A172 (cell line): ENCODE results near the gene PPP2R2C. TPM values are rescaled to one million over a fixed set of nuclear protein-coding genes. Genes with fewer than 3 reads are reported as not detected.
A peak's percentile ranks its signal among the peaks of the same experiment; 100 is the strongest.

ENCODE experiments used
- DNase-seq: peaks from one replicate; pipeline ENCODE4 v3.0.0-alpha.2; 2015; ENCODE audit warnings: low spot score
- total RNA-seq: library from RNA; depleted of rRNA; stranded (reverse); fragments of >200 nt; shearing (Covaris generic); gene quantifications from 2 replicates; pipeline ENCODE4 v1.2.3, GENCODE V29; 2014; rRNA removed

Gene PPP2R2C
- total RNA-seq, 1 experiment from 2014 or later = 10.6 TPM

DNA sequence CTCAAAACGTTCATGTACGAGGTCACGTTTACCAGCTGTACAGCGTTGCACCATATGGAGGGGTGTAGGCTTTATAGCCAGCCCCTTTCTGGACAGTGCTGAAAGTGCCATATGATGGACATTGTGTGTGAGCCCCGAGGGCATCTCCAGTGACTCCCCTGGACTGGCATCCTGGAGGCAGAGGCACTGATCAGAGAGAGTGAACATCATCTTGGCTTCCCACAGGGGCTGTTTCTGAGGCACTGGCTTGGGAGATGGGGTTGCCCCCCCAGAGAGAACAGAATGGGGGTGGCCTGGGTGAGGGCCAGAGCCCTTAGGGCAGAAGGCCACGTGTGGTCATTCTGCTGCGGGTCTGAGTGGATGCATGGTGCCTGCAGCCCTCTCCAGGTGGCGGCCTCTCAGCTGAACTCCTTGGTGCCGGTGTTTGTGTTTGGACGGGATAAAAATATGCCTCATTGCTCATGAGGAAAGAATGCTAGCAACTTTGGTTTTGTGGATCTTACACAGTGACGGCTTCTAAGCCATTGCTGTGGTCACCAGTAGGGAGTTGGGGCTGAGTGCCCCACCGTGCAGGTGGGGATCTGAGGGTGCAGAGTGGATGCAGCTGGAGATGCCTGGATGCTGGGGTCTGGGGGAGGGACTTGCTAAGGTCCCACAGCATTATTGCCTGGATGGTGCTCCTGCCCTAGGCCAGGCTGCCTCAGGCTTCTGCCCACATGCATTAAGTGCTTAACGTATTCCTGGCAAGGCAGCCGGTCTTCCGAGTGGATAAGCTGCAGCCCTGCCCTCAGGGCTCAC is 199.4 kb downstream of the PPP2R2C start:
- DNase-seq = peak; percentile 96

GRCh38 chr4:6271701-6272465 is 200.5 kb downstream of the PPP2R2C start:
- peak; percentile 35 for DNase-seq

DNA sequence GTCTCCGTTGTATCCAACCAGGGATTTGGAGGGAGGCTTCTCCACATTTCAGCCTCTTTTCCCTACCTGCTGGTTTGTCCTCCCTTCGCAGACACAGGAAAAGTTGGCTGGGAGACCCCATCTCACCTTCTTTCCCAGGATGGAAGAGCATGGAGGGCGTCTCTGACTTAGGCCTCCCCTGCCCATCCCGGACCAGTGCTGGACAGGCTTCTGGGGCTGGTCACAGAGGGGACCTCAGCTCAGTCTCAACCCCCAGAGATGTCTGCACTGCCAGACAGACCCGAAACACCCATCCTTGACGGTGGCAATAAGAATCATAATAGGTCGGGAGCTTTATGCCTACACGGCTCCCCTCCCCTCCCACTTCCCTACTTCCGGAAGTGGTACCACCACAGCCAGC is 201.2 kb downstream of the PPP2R2C start:
- peak; percentile 14 for DNase-seq

DNA sequence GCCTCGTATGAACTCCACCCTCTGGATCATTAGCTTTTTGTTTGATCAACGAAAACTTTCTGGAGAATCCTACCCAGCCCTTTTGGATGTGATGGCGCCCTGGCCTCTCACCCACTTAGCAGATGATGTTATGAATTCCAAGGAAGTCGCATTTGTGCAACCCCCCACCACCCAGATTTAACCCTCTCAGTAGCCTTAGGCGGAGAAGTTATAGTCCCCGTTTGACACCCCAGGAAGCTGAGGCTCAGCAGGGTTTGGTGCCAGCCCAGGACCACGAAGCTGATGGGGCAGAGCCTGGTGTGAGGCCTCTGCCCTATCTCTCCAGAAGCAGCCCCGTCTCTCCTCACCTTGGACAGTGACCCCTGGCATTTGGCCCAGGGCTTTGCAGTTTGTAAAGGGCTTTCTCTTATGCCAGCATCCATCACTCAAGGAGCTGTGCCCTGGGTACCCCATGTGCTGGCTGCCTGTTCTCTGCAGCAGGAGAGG is 201.7 kb downstream of the PPP2R2C start:
- peak; percentile 36 for DNase-seq

Other genes starting within 250 kb of the PPP2R2C start
- gene WFS1, start 202.8 kb downstream of the PPP2R2C start, total RNA-seq = 52.8 and 54.2 TPM in 2 replicates
- gene MAN2B2, start 102.6 kb upstream of the PPP2R2C start, total RNA-seq = 11.0 and 12.1 TPM in 2 replicates
- 153 and 191 TPM in 2 replicates for gene MRFAP1, start 168.1 kb upstream of the PPP2R2C start, total RNA-seq
- gene S100P, start 221.3 kb upstream of the PPP2R2C start, total RNA-seq = not detected in 2 replicates
- gene MRFAP1L1, start 237.3 kb upstream of the PPP2R2C start, total RNA-seq = 71.6 and 90.6 TPM in 2 replicates
- gene BLOC1S4, start 243.6 kb upstream of the PPP2R2C start, total RNA-seq = 16.8 and 23.2 TPM in 2 replicates